HG03565 (cell line): Measurements from ENCODE around the gene SPECC1.
"Not testable (repeated sequence)": the region's sequence is repeated elsewhere in the genome, so short reads cannot be mapped to it uniquely, and the experiment has no call there.

Source experiments
- ATAC-seq: cut with Tn5 transposase; IDR thresholded peaks from one replicate; pipeline ENCODE4 v1.9.1; 2021; ENCODE audit warnings: mild to moderate bottlenecking, moderate library complexity; ENCODE audit not compliant: unreplicated experiment

SPECC1 gene

GRCh38 chr17:20262226-20263114, 253.3 kb downstream of the SPECC1 start:
- no peak for ATAC-seq

GRCh38 chr17:20263115-20263433, 253.9 kb downstream of the SPECC1 start:
- not testable (repeated sequence) for ATAC-seq

GRCh38 chr17:20263595-20263994, 254.4 kb downstream of the SPECC1 start:
- ATAC-seq, result no peak

GRCh38 chr17:20264996-20265395, 255.8 kb downstream of the SPECC1 start:
- ATAC-seq, result no peak

GRCh38 chr17:20266806-20267458, 257.8 kb downstream of the SPECC1 start:
- no peak for ATAC-seq

GRCh38 chr17:20267459-20267842, 258.3 kb downstream of the SPECC1 start:
- no peak for ATAC-seq

GRCh38 chr17:20270369-20270768, 261.2 kb downstream of the SPECC1 start:
- no peak for ATAC-seq

GRCh38 chr17:20271011-20271610, 262.0 kb downstream of the SPECC1 start:
- ATAC-seq, result no peak

GRCh38 chr17:20273741-20274500, 264.8 kb downstream of the SPECC1 start:
- ATAC-seq, result no peak

- no peak for ATAC-seq
Observed at GRCh38 chr17:20275653-20276052, 266.5 kb downstream of the SPECC1 start.

- ATAC-seq, result no peak
Observed at GRCh38 chr17:20276421-20276820, 267.3 kb downstream of the SPECC1 start.

- no peak for ATAC-seq
Observed at GRCh38 chr17:20278805-20279204, 269.6 kb downstream of the SPECC1 start.

GRCh38 chr17:20279631-20280030, 270.5 kb downstream of the SPECC1 start:
- no peak for ATAC-seq

GRCh38 chr17:20280051-20280450, 270.9 kb downstream of the SPECC1 start:
- ATAC-seq, result no peak

- no peak for ATAC-seq
Observed at GRCh38 chr17:20280851-20281250, 271.7 kb downstream of the SPECC1 start.

- no peak for ATAC-seq
Observed at GRCh38 chr17:20281860-20282259, 272.7 kb downstream of the SPECC1 start.

- no peak for ATAC-seq
Observed at GRCh38 chr17:20282526-20283308, 273.6 kb downstream of the SPECC1 start.

GRCh38 chr17:20284022-20284421, 274.9 kb downstream of the SPECC1 start:
- no peak for ATAC-seq

- ATAC-seq, result no peak
Observed at GRCh38 chr17:20284570-20285295, 275.6 kb downstream of the SPECC1 start.

GRCh38 chr17:20289984-20290383, 280.8 kb downstream of the SPECC1 start:
- ATAC-seq, result no peak
